ENCODE measurements around the gene SRR. TPM values are rescaled to one million over a fixed set of nuclear protein-coding genes. Genes with fewer than 3 reads are reported as not detected.

Gene SRR
- total RNA-seq, 1 donor, result 20.6 TPM

DNA sequence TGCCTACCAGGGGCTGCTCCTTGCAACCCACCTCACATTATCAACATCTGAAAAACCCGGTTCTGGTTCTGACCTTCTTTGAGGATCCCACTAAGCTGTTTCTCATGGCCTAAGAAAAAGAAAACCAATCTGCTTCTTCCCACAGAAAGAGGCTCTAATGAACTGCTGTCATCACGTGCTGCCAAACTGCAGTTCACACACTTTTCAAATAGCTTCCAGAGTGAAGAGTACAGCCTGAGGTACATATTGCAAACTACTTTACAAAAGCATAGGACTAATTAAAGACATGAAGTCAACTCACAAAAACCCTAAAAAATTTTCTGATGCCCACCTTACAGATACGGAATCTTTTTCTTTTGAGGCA, 36.9 kb upstream of the SRR start:
- Histone ChIP-seq H3K4me1 (ENCODE audit: insufficient read depth, low read length) (peaks cover 28% of the 10 kb centered on the region), H3K4me3 (ENCODE audit: insufficient read depth, low read length) (no peak overlapping the region), H3K4me2 (ENCODE audit: insufficient read depth, low read length) (no peak overlapping the region), H3K36me3 (ENCODE audit: insufficient read depth, low read length) (peaks cover 12% of the 10 kb centered on the region), H3K27ac (ENCODE audit: low read depth, low read length) (no peak overlapping the region), H3K9me3 (ENCODE audit: low read depth, low read length) (no peaks in the 10 kb centered on the region), H2AFZ (ENCODE audit: low read length) (no peak overlapping the region), H3K79me2 (ENCODE audit: insufficient read depth, low read length) (peaks cover 8% of the 10 kb centered on the region), H4K20me1 (ENCODE audit: insufficient read depth, low read length) (no peaks in the 10 kb centered on the region), H3K27me3 (ENCODE audit: insufficient read depth, low read length) (no peaks in the 10 kb centered on the region)
- DNase-seq (ENCODE audit: insufficient read length, low spot score, missing footprints), result no peak
- TF ChIP-seq, protein P1, sequence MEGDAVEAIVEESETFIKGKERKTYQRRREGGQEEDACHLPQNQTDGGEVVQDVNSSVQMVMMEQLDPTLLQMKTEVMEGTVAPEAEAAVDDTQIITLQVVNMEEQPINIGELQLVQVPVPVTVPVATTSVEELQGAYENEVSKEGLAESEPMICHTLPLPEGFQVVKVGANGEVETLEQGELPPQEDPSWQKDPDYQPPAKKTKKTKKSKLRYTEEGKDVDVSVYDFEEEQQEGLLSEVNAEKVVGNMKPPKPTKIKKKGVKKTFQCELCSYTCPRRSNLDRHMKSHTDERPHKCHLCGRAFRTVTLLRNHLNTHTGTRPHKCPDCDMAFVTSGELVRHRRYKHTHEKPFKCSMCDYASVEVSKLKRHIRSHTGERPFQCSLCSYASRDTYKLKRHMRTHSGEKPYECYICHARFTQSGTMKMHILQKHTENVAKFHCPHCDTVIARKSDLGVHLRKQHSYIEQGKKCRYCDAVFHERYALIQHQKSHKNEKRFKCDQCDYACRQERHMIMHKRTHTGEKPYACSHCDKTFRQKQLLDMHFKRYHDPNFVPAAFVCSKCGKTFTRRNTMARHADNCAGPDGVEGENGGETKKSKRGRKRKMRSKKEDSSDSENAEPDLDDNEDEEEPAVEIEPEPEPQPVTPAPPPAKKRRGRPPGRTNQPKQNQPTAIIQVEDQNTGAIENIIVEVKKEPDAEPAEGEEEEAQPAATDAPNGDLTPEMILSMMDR (IDR thresholded peaks at IDR 0.05; ENCODE audit: extremely low read depth, low read depth, low read length), result no peak

DNA sequence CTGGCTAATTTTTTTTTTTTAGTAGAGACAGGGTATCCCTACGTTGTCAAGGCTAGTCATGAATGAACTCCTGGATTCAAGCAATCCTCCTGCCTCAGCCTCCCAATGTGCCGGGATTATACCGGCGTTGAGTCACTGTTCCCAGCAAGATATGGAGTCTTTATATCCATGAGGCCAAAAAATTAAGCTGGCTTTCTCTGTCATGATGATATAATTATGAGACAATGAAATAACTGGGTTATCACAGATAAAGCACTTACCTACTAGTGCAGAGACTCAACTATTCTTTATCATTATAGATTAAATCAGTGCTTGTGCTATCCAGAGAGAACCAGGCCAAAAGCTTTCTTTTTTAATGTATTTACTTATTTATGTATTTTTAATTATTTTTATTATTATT, 36.4 kb upstream of the SRR start:
- Histone ChIP-seq H3K9me3 (ENCODE audit: low read depth, low read length) (no peaks in the 10 kb centered on the region), H3K36me3 (ENCODE audit: insufficient read depth, low read length) (peaks cover 12% of the 10 kb centered on the region), H3K4me3 (ENCODE audit: insufficient read depth, low read length) (no peak overlapping the region), H4K20me1 (ENCODE audit: insufficient read depth, low read length) (no peaks in the 10 kb centered on the region), H3K4me1 (ENCODE audit: insufficient read depth, low read length) (peaks cover 25% of the 10 kb centered on the region), H3K79me2 (ENCODE audit: insufficient read depth, low read length) (peaks cover 8% of the 10 kb centered on the region), H3K27ac (ENCODE audit: low read depth, low read length) (no peak overlapping the region), H2AFZ (ENCODE audit: low read length) (no peak overlapping the region), H3K4me2 (ENCODE audit: insufficient read depth, low read length) (no peak overlapping the region), H3K27me3 (ENCODE audit: insufficient read depth, low read length) (no peaks in the 10 kb centered on the region)
- no peak for DNase-seq (ENCODE audit: insufficient read length, low spot score, missing footprints)
- TF ChIP-seq, protein P1 (IDR thresholded peaks at IDR 0.05; ENCODE audit: extremely low read depth, low read depth, low read length), result no peak

DNA sequence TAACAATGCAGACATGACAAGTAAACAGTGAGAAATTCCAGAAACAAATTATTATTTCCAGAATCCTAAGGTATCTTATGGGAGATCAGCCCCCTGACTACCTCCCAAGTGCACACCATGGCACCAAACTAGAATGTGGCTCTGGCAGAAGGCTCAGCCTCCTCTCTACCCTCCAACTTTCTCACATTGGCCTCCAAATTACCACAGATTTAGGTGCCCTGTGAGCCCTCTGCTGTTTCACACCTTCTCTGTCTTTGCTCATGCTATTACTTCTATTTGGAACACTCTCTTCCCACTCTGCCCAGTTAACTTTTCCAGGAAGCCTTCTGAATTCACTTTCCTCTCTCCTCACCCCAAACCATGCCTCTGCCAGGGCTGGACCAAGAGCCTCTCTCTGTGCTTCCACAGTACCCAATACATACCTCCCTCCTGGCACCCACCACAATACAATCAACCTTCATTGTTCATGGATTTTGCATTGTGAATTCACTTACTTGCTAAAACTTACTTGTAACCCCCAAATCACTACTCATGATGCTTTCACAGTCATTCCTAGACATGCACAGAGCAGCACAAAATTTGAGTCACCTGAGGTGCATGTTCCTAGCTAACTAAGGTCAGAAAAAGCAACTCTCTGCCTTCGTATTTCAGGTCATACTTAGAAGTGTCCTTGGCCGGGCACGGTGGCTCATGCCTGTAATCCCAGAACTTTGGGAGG, 31.6 kb upstream of the SRR start:
- Histone ChIP-seq H3K4me2 (ENCODE audit: insufficient read depth, low read length) (no peak overlapping the region), H3K27me3 (ENCODE audit: insufficient read depth, low read length) (no peaks in the 10 kb centered on the region), H3K4me1 (ENCODE audit: insufficient read depth, low read length) (no peaks in the 10 kb centered on the region), H3K79me2 (ENCODE audit: insufficient read depth, low read length) (peaks cover 2% of the 10 kb centered on the region), H3K36me3 (ENCODE audit: insufficient read depth, low read length) (peaks cover 10% of the 10 kb centered on the region), H4K20me1 (ENCODE audit: insufficient read depth, low read length) (no peaks in the 10 kb centered on the region), H3K4me3 (ENCODE audit: insufficient read depth, low read length) (no peak overlapping the region), H3K9me3 (ENCODE audit: low read depth, low read length) (no peaks in the 10 kb centered on the region), H2AFZ (ENCODE audit: low read length) (no peak overlapping the region), H3K27ac (ENCODE audit: low read depth, low read length) (no peak overlapping the region)
- TF ChIP-seq, protein P1 (IDR thresholded peaks at IDR 0.05; ENCODE audit: extremely low read depth, low read depth, low read length), result no peak
- no peak for DNase-seq (ENCODE audit: insufficient read length, low spot score, missing footprints)

DNA sequence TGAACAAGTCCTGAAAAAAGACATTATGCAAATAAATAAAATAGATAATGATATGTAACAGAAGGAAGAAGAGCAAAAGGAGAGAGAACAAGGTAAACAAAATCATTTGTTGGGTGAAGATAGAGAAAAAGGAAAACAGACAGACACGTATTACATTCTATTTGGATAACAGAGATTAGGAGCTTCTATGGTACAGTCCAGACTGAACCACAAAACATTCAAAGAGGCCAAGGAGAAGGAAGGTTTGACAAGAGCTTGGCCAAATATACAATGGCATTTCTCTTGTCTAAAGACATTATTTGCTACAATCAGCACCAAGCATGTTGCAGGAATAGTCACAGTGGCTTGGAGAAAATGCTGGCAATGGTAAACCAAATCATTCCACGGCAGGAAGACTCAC, 29.3 kb upstream of the SRR start:
- no peak for DNase-seq (ENCODE audit: insufficient read length, low spot score, missing footprints)
- Histone ChIP-seq H4K20me1 (ENCODE audit: insufficient read depth, low read length) (no peaks in the 10 kb centered on the region), H3K4me3 (ENCODE audit: insufficient read depth, low read length) (no peak overlapping the region), H3K27me3 (ENCODE audit: insufficient read depth, low read length) (no peaks in the 10 kb centered on the region), H3K4me1 (ENCODE audit: insufficient read depth, low read length) (no peaks in the 10 kb centered on the region), H3K4me2 (ENCODE audit: insufficient read depth, low read length) (no peak overlapping the region), H3K79me2 (ENCODE audit: insufficient read depth, low read length) (peaks cover 2% of the 10 kb centered on the region), H3K9me3 (ENCODE audit: low read depth, low read length) (no peaks in the 10 kb centered on the region), H3K27ac (ENCODE audit: low read depth, low read length) (no peak overlapping the region), H3K36me3 (ENCODE audit: insufficient read depth, low read length) (peaks cover 14% of the 10 kb centered on the region), H2AFZ (ENCODE audit: low read length) (no peak overlapping the region)
- TF ChIP-seq, protein P1 (IDR thresholded peaks at IDR 0.05; ENCODE audit: extremely low read depth, low read depth, low read length), result no peak

Data from osteoblast (primary cell).